HG02981 (cell line): ENCODE data around the gene OGN.

ENCODE experiments used
- ATAC-seq: cut with Tn5 transposase; IDR thresholded peaks from one replicate; pipeline ENCODE4 v1.9.1; 2021; ENCODE audit warnings: mild to moderate bottlenecking, moderate library complexity; ENCODE audit not compliant: unreplicated experiment

OGN gene

DNA sequence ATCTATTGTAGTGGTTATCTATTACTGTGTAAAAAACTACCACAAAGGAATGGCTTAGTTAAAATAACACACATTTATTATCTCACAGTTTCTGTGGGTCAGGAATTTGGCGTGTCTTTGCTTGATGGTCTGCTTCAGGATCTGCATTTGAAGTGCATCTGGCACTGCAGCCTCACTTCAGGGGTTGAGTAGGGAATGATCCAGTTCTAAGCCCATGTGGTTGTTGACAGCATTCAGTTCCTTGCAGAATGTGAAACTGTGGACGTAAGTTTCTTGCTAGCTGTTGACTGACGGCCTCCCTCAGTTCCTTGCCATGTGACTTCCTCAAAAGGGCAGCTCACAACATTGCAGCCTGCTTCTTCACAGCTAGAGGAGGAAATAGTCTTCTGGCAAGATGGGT lies 2.1 kb upstream of the OGN start:
- no peak for ATAC-seq

DNA sequence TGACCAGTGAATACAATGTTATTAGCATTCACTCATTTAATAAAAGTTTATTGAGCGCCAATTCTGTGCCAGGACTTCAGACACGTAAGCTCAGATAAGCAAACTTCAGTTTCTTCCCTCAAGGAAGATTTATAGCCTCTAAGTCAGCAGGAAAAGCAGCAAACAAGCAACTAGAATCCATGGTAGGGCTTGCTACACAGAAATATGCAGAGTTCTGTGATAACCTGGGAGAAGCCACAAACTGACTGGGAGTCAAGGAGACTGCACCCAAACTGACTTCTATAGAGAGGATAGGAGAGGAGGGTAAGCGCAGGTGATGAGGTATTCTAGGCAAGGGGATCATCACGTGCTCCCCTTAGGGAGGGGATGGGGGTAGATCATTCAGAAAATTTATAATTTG lies 1.4 kb upstream of the OGN start:
- no peak for ATAC-seq

DNA sequence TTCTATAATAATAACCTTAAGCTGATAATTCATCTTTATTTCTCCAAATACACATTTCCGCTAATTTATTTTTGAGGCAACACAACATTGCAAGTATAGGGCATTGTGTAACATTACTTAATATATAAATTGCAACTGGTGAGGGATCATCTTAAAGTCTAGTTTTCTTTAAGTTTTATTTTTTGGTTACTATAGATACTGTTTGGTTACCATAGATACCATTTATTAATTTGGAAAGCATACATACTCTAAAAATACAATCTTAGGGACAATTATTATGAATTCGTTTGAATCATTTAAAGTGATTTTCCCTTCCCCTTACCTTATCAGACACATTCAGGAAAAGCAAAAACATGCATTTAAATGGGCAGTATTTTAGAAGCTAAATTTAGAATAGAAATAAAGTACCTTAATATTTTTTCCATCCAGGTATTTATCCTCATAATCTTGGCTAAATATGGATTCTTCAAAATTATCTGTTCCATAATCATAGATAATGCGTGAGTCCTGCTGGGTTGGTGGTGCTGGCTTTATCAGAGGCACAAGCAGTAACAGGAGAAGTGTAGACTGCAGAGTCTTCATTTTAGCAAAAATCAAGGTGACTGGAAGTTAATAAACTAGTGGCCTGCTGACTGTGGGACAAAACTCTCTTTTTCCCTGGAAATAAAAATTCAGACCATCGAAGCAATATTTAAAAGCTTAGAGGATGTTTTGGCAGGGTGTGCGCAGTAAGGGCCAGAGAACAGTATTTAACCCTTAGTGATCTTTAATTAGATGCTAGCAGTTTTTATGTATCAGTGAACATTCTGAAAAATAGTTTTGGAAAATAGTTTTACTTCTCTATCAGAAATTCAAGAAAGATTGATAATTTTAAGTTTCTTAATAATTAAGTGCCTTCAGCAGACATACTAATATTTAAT lies 1.3 kb downstream of the OGN start:
- no peak for ATAC-seq

DNA sequence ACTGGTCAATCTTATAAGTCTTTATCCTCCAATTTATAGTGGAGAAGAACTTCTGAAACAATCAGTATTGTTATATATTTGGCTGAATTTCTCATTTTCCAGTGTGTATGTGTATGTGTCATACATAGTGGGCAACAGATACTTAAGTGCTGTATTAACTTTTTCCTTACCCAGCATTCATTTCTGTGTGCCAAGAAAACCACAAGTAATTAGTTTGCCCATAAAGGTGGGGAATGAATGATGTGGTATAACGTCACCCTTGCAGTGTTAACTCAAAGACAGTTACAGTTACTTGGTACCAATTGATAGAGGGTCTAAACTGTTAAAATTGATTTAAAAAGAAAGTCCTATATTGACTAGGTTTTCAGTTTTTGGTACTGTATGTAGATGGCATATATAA lies 2.0 kb downstream of the OGN start:
- no peak for ATAC-seq

DNA sequence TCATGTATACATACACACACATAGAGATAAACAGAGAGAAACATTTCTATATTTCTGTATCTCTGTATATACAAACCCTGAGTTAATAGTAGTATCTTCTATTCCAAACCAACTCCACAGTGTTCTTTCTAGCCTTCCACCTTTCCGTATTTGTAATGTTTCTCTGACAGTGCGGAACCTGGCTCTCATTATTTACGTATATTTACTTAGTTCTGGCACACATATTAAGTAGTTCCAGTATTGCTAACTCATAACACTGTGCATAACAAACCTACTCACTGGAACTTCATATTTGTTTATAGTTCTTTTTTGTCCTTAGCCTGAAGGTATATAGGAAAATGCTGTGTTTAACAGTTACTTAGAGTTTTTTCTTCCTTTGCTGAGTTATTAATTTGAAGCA lies 6.5 kb downstream of the OGN start:
- no peak for ATAC-seq

DNA sequence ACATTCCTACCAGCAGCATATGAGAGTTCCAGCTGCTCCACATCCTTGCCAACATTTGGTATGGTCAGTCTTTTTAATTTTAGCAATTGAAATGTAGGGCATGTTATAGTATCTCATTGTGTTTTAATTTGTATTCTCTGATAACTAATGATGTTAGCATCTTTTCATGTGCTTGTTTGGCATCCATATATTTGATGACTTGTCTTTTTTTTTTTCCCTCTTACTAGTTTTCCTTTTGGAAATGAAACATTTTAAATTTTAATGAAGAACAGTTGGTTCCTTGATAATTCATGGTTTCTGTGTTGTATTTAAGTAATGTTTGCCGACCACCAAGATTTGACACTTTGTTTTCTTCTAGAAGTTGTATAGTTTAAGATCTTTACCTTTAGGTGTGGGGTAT lies 8.8 kb downstream of the OGN start:
- no peak for ATAC-seq

DNA sequence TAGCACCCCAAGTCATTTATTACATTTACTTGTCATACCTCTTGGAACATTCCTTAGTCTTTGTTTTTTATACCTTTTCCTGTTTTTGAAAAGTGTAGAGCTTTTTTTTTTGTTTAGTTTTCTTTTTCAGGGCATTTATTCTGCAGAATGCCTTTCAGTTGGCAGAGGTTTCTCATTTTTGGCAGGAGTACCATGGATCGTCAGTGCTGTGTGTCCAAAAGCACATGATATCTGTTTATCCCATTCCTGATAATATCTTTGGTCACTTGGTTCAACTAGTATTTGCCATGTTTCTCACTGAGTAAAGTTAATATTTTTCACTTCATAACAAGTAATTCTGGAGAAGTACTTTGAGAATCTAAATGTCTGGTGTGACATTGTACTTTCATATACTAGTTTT lies 10.7 kb downstream of the OGN start:
- no peak for ATAC-seq

DNA sequence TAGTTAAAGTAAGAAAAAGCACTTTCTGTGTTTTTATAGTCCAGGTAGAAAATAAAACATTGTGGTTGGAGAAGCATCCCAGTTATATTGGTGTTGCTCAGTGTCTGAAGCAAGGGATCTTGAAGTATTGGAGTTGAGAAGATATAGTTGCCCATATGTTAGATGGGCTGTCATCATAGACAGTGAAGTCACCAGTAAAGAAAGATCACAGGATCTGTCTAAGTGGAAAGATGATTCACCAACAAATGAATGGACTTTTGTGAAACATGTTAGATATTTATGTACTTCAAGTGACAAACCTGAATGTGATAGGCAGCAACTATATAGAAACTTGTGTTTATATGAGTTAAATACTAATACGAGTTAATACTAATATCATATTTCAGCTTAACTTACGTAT lies 11.7 kb downstream of the OGN start:
- ATAC-seq: no peak

DNA sequence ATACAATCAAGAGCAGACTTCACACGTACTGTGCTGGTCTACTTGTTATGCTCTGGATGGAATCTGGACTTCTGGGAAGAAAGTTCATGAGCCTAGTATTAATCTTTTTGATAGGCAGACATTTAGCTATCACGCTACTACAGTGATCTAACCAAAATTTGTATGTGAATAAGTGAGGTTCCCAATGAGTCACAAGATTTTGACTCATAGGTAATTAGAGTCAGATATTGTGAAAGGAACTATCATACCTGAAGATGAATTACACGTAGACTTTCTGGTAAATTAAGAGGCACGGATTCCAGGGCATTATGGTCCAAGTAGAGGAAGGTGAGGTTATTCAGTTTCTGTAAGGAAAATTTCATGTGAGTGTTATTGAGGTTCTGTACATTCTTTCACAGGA lies 18.4 kb downstream of the OGN start:
- no peak for ATAC-seq

DNA sequence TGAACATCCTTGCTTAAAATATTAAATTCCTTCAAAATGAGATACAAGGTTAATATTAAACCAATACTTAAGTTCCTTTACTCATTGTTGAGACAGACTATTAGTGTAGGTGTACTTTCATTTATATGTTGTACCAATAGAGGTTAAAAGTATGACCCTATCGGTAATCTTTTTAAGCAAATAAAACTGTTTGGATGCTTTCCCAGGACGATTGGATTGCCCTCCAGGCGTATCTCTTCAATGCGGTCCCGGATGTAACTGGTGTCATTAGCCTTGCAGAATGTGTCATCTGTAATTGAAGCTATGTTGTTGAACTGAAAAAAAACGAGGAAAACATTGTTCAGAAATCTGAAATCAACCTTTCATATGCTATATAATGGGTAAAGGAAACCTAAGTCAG lies 18.9 kb downstream of the OGN start:
- no peak for ATAC-seq

- no peak for ATAC-seq
Measured at GRCh38 chr9:92385001-92385400, 19.4 kb downstream of the OGN start.

DNA sequence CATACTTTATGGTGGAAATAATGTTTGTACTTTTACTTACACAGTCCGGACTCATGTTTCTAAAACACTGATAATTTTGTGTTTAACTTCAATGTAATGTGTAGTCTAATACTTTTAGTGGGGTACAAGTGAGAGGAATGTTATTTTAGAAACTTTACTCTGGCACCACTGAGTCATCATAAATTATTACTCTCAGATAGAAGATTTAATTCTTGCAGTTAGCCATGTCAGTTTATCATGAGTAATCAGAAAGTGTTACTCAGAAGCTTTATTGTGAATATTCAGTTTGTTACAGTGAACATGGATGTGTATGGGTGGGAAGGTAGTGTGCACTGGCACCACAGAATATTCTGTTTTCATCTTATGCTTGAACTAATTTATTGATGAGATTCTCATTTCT lies 20.0 kb downstream of the OGN start:
- no peak for ATAC-seq

- ATAC-seq: no peak
Measured at GRCh38 chr9:92381775-92382174, 22.6 kb downstream of the OGN start.

GRCh38 chr9:92380603-92381002 lies 23.8 kb downstream of the OGN start:
- no peak for ATAC-seq

- ATAC-seq: no peak
Measured at GRCh38 chr9:92378865-92379560, 25.4 kb downstream of the OGN start.

DNA sequence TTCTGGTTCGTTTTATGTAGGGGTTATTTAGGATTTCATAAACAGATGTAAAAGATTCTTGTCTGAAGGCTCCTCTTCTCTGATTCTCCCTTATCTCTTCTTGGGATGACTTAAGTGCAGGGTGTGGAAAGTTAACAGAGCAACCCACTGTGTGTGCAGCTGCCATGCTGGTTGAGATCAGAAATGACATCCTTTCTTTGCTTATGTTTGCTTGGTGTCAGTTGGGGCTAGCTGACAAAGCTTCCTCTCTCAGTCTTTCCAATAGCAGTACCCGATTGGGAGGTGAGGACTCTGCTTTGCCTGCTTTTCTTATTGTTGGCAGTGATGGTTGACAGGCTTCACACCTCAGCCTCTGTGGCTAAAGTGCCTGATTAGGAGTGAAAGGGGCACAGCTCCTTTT lies 26.5 kb downstream of the OGN start:
- no peak for ATAC-seq

GRCh38 chr9:92373167-92373566 lies 31.2 kb downstream of the OGN start:
- ATAC-seq: no peak

GRCh38 chr9:92369075-92369474 lies 35.3 kb downstream of the OGN start:
- ATAC-seq: no peak

- no peak for ATAC-seq
Measured at GRCh38 chr9:92360083-92360482, 44.3 kb downstream of the OGN start.

- ATAC-seq: no peak
Measured at GRCh38 chr9:92359394-92359995, 44.9 kb downstream of the OGN start.

- no peak for ATAC-seq
Measured at GRCh38 chr9:92353051-92353450, 51.3 kb downstream of the OGN start.

DNA sequence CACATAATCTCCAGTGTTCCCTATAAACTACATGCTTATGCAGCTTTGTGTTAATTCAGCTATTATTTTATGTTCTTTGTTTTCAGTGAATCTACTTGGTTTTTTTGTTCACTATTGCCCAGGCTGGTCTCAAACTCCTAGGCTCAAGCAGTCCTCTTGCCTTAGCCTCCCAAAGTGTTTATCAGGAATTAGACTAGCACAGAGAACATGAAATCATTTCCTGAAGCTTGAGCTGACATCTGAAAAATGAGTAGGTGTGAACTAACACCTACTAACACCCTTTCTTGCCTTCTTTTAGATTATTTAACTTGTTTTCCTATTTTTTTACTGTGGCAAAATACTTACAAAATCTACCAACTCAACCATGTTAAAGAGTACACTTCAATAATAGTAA lies 53.6 kb downstream of the OGN start:
- no peak for ATAC-seq
